PC-3 (cell line): ENCODE data around the gene XAGE1A. TPM values are rescaled to one million over a fixed set of nuclear protein-coding genes. Genes with fewer than 3 reads are reported as not detected.
"Not testable (repeated sequence)": the region's sequence is repeated elsewhere in the genome, so short reads cannot be mapped to it uniquely, and the experiment has no call there.

Experiments
- ATAC-seq: fragments of 200-7000 bp; cut with Tn5 transposase; 2 replicates; pipeline ENCODE4 v1.9.1; 2020; ENCODE audit warnings: mild to moderate bottlenecking, moderate library complexity
- BruUV-seq: library from RNA; stranded (reverse); fragments of 400-500 nt; replicated peaks from 2 replicates; lab custom pipeline; 2021; lab: Mats Ljungman, UMichigan
- CTCF ChIA-PET: fragments of 300-600 bp; sonication (Branson Sonifier 250); formaldehyde crosslinking; loops from one replicate; lab custom pipeline; 2022; ENCODE audit warnings: antibody characterized with exemption; lab: Charles Lee
- POLR2A ChIA-PET: fragments of 300-600 bp; sonication (Branson Sonifier 250); formaldehyde crosslinking; loops from one replicate; lab custom pipeline; 2022; ENCODE audit warnings: antibody characterized with exemption; ENCODE audit not compliant: unreplicated experiment; lab: Charles Lee
- DNase-seq: peaks from one replicate; pipeline ENCODE4 v3.0.0-alpha.2; 2015
- H2AFZ ChIP-seq: fragments of 300-600 bp; sonication (generic); 2 replicates; pipeline ENCODE4 v1.6.0; 2016; ENCODE audit warnings: antibody characterized with exemption, low read length
- H3F3A ChIP-seq: fragments of 300-600 bp; sonication (generic); one replicate; pipeline ENCODE4 v1.6.0; 2017; ENCODE audit warnings: antibody characterized with exemption, low read length, control low read depth, mild to moderate bottlenecking; ENCODE audit not compliant: unreplicated experiment
- H3K27ac ChIP-seq: fragments of 300-600 bp; sonication (generic); 2 replicates; pipeline ENCODE4 v1.5.1; 2016; ENCODE audit warnings: mild to moderate bottlenecking, low read length
- H3K27me3 ChIP-seq: fragments of 300-600 bp; sonication (generic); 2 replicates; pipeline ENCODE4 v1.6.1; 2016; ENCODE audit warnings: low read length, mixed read lengths
- H3K36me3 ChIP-seq: fragments of 300-600 bp; sonication (generic); 2 replicates; pipeline ENCODE4 v1.6.1; 2016; ENCODE audit warnings: low read depth, mixed run types, low read length, mixed read lengths
- H3K4me1 ChIP-seq: fragments of 300-600 bp; sonication (generic); 2 replicates; pipeline ENCODE4 v1.5.1; 2016; ENCODE audit warnings: low read length; ENCODE audit not compliant: insufficient read depth
- H3K4me2 ChIP-seq: fragments of 300-600 bp; sonication (generic); 2 replicates; pipeline ENCODE4 v1.6.0; 2016; ENCODE audit warnings: low read length
- H3K4me3 ChIP-seq: fragments of 300-600 bp; sonication (generic); 2 replicates; pipeline ENCODE4 v1.5.1; 2016; ENCODE audit warnings: mild to moderate bottlenecking, low read length, mixed read lengths
- H3K79me2 ChIP-seq: fragments of 300-600 bp; sonication (generic); 2 replicates; pipeline ENCODE4 v1.6.1; 2017; ENCODE audit warnings: low read length, mixed read lengths
- H3K9ac ChIP-seq: fragments of 300-600 bp; sonication (generic); 2 replicates; pipeline ENCODE4 v1.6.0; 2016; ENCODE audit warnings: mild to moderate bottlenecking, low read length
- H3K9me2 ChIP-seq: fragments of 300-600 bp; sonication (generic); replicated peaks from 2 replicates; pipeline ENCODE4 v1.6.1; 2016; ENCODE audit warnings: mixed run types, low read length, mixed read lengths
- H3K9me3 ChIP-seq: fragments of 300-600 bp; sonication (generic); 2 replicates; pipeline ENCODE4 v1.6.1; 2016; ENCODE audit warnings: low read length, mixed read lengths
- H4K20me1 ChIP-seq: fragments of 300-600 bp; sonication (generic); 2 replicates; pipeline ENCODE4 v1.6.1; 2016; ENCODE audit warnings: low read length, mixed read lengths
- EZH2 ChIP-seq: fragments of 300-600 bp; sonication (generic); IDR thresholded peaks from one replicate; pipeline ENCODE4 v1.6.1; 2017; ENCODE audit warnings: antibody characterized with exemption, mild to moderate bottlenecking, low read length; ENCODE audit not compliant: unreplicated experiment
- EZH2phosphoT487 ChIP-seq: fragments of 300-600 bp; sonication (generic); IDR thresholded peaks from 2 replicates; pipeline ENCODE4 v1.6.1; 2018; ENCODE audit warnings: mild to moderate bottlenecking, antibody characterized with exemption, low read length, borderline replicate concordance
- intact Hi-C: fragments of 100-400 bp; cut with micrococcal nuclease; formaldehyde crosslinking; loops from 2 replicates; pipeline ENCODE4 v1.9.0; 2023
- total RNA-seq: library from RNA; depleted of rRNA; stranded (reverse); fragments of >200 nt; gene quantifications from 2 replicates; pipeline ENCODE4 v1.2.3, GENCODE V29; 2014
- TF ChIP-seq, protein P1 (sequence below): fragments of 300-600 bp; sonication (generic); conservative IDR thresholded peaks from 2 replicates; pipeline ENCODE4 v1.5.1; 2017; ENCODE audit warnings: antibody characterized with exemption, low read depth, mild to moderate bottlenecking, low read length

Gene XAGE1A
- total RNA-seq, 1 experiment from 2014 or later = not detected

DNA sequence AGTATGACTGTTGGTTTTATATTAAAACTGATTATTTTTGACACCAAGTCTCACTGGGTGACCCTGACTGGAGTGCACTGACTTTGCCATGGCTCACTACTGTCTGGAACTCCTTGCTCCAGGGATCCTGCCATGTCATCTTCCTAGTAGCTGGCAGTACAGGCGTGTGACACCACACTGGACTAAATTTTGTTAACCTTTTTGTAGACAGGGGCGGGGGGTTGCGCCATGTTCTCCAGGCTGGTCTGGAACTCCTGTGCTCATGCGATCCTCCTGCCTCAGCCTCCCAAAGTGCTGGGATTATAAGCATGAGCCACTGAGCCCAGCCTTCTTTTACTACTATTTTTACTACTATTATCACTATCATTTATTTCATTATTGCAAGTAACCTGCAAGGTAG is 8.9 kb downstream of the XAGE1A start:
- TF ChIP-seq EZH2phosphoT487 = no peak
- TF ChIP-seq, protein P1, sequence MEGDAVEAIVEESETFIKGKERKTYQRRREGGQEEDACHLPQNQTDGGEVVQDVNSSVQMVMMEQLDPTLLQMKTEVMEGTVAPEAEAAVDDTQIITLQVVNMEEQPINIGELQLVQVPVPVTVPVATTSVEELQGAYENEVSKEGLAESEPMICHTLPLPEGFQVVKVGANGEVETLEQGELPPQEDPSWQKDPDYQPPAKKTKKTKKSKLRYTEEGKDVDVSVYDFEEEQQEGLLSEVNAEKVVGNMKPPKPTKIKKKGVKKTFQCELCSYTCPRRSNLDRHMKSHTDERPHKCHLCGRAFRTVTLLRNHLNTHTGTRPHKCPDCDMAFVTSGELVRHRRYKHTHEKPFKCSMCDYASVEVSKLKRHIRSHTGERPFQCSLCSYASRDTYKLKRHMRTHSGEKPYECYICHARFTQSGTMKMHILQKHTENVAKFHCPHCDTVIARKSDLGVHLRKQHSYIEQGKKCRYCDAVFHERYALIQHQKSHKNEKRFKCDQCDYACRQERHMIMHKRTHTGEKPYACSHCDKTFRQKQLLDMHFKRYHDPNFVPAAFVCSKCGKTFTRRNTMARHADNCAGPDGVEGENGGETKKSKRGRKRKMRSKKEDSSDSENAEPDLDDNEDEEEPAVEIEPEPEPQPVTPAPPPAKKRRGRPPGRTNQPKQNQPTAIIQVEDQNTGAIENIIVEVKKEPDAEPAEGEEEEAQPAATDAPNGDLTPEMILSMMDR = no peak
- TF ChIP-seq EZH2 = no peak
- intact Hi-C loops = no loop called here
- POLR2A ChIA-PET = no interaction called here

DNA sequence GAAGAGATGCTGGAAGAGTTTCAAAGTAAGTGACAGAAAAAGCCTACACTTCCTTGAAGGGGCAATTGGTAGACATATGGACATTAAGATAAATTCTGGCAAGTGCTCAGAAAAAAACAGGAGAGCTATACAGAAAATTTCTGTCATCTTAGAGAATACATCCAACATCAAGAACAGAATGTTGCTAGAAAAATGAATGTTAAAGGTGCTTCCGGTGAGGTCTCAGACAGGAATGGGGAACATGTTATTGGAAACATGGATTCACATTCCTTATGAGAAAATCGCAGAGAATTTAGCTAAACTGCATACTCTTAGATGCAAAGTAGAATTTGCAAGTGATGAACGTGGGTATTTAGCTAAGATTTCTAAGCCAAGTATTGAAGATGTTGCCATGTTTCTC is 11.7 kb downstream of the XAGE1A start:
- Histone ChIP-seq H3K4me2 (no peak overlapping the region), H3F3A (no peaks in the 10 kb centered on the region), H3K27me3 (peaks cover 30% of the 10 kb centered on the region), H4K20me1 (no peaks in the 10 kb centered on the region), H3K9ac (no peak overlapping the region), H3K4me3 (no peak overlapping the region), H2AFZ (no peak overlapping the region), H3K4me1 (no peaks in the 10 kb centered on the region), H3K79me2 (no peaks in the 10 kb centered on the region), H3K9me2 (no peaks in the 10 kb centered on the region), H3K27ac (no peak overlapping the region), H3K9me3 (no peaks in the 10 kb centered on the region), H3K36me3 (no peaks in the 10 kb centered on the region)
- POLR2A ChIA-PET = no interaction called here
- intact Hi-C loops = no loop called here
- CTCF ChIA-PET = no interaction called here
- no peak for TF ChIP-seq EZH2
- TF ChIP-seq, protein P1 = no peak
- TF ChIP-seq EZH2phosphoT487 = no peak
- no peak for ATAC-seq
- DNase-seq = no peak
- BruUV-seq = no TSS peak

More for the DNA sequence above, 8.9 kb downstream of the XAGE1A start:
- H3K4me1 ChIP-seq = no peaks in the 10 kb centered on the region
- no peak overlapping the region for H3K9ac ChIP-seq
- no peaks in the 10 kb centered on the region for H3F3A ChIP-seq
- no peaks in the 10 kb centered on the region for H3K36me3 ChIP-seq
- H3K9me3 ChIP-seq = no peaks in the 10 kb centered on the region
- no TSS peak for BruUV-seq
- ATAC-seq (no peak), DNase-seq (no peak)
- H3K79me2 ChIP-seq = no peaks in the 10 kb centered on the region
- no peak overlapping the region for H3K4me2 ChIP-seq
- H3K27me3 ChIP-seq = peaks cover 24% of the 10 kb centered on the region
- H3K9me2 ChIP-seq = no peaks in the 10 kb centered on the region
- no peak overlapping the region for H3K4me3 ChIP-seq
- H4K20me1 ChIP-seq = no peaks in the 10 kb centered on the region
- CTCF ChIA-PET = no interaction called here
- H3K27ac ChIP-seq = no peak overlapping the region
- no peak overlapping the region for H2AFZ ChIP-seq

DNA sequence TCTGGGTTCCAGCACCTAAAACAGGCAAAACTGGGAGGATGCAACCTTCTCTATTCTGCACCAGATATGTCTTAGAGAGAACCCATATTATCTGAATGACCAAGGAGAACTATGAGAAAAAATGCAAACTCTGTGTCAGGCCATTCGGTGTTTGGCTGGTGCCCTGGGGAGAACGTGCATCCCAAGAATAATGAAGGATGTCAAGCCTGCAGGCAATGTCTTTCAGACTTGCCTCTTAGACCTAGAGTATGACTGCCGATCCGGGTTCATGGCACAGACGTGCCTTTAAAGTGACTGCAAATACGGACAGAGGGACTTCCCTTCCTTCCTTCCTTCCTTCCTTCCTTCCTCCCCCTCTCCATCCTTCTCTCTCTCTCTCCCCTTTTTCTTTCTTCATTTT is 14.3 kb downstream of the XAGE1A start:
- DNase-seq (no peak), ATAC-seq (no peak)
- intact Hi-C loops = no loop called here
- Histone ChIP-seq H3K9me3 (no peaks in the 10 kb centered on the region), H4K20me1 (no peaks in the 10 kb centered on the region), H2AFZ (no peak overlapping the region), H3K79me2 (no peaks in the 10 kb centered on the region), H3K9me2 (no peaks in the 10 kb centered on the region), H3K27me3 (peaks cover 14% of the 10 kb centered on the region), H3K27ac (no peak overlapping the region), H3K4me3 (no peak overlapping the region), H3F3A (no peaks in the 10 kb centered on the region), H3K4me1 (no peaks in the 10 kb centered on the region), H3K9ac (no peak overlapping the region), H3K36me3 (no peaks in the 10 kb centered on the region), H3K4me2 (no peak overlapping the region)
- no TSS peak for BruUV-seq
- POLR2A ChIA-PET = no interaction called here
- CTCF ChIA-PET = no interaction called here
- no peak for TF ChIP-seq EZH2
- TF ChIP-seq, protein P1 = no peak
- no peak for TF ChIP-seq EZH2phosphoT487

DNA sequence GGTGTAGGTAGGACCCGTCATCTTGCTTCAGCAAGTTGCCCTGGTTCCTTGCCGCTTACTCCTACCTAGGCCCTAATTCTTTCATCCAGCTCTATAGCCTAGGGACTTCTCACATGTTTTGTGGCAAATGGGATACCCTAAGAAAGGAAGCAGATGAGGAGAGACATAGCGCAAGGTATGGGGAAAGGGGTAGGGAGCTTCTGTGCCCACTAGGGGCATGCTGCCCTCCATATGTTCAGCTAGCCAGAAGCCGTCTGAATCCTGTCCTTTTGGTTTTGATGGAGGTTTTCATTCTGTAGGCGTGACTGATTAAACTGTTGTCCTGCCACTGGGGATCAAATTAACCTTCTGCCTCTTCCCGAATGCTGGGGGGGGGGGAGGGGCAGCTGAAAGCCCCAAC is 15.5 kb downstream of the XAGE1A start:
- ATAC-seq, H3K9me3 ChIP-seq, BruUV-seq, H3F3A ChIP-seq, H3K9ac ChIP-seq, H3K9me2 ChIP-seq, H3K4me1 ChIP-seq, POLR2A ChIA-PET, H3K36me3 ChIP-seq, CTCF ChIA-PET, H2AFZ ChIP-seq, H3K27ac ChIP-seq, H3K79me2 ChIP-seq, DNase-seq, H3K4me3 ChIP-seq, H4K20me1 ChIP-seq, H3K4me2 ChIP-seq, intact Hi-C loops: not testable (repeated sequence)
- peaks cover 14% of the 10 kb centered on the region for H3K27me3 ChIP-seq
